ENCODE results near the gene GSTM2.

GSTM2 gene

DNA sequence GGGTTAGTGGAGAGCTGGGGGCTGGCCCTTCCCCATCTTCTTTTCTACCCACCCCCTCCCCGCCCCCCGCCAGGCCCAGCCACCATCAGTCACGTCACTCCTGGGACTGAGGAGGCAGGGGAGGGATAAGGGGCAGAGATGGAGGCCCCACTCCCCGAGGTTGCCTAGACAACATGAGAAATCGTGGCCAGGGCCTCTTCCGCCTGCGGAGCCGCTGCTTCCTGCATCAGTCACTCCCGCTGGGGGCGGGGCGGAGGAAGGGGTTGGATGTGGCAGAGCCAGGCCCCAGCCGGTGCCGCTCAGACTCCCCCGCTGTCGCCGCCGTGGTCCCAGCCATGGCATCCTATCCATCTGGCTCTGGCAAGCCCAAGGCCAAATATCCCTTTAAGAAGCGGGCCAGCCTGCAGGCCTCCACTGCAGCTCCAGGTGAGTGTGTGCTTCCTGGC is 47.0 kb upstream of the GSTM2 start (continued):
- TF ChIP-seq ZBTB1 (tag by site-specific recombination; IDR thresholded peaks at IDR 0.05) (no peak), ZFP3 (tag by site-specific recombination; IDR thresholded peaks at IDR 0.05; ENCODE audit: low read depth) (no peak), ZNF561 (tag by site-specific recombination; IDR thresholded peaks at IDR 0.05; ENCODE audit: borderline replicate concordance) (no peak), ZXDB (tag by site-specific recombination; IDR thresholded peaks at IDR 0.05) (peak; percentile 64; the same call in 1 of the 2 replicates), ZNF473 (tag by site-specific recombination; IDR thresholded peaks at IDR 0.05) (no peak), BCL11A (tag by site-specific recombination; IDR thresholded peaks at IDR 0.05; ENCODE audit: low read depth) (no peak), ZNF174 (tag by site-specific recombination; IDR thresholded peaks at IDR 0.05) (no peak), ZNF510 (tag by site-specific recombination; IDR thresholded peaks at IDR 0.05; ENCODE audit: insufficient replicate concordance) (no peak), SP7 (tag by site-specific recombination; IDR thresholded peaks at IDR 0.05) (no peak; the same call in 1 of the 2 replicates), RBAK (tag by site-specific recombination; IDR thresholded peaks at IDR 0.05) (no peak), ZNF423 (tag by site-specific recombination; IDR thresholded peaks at IDR 0.05) (no peak), ZNF341 (tag by site-specific recombination; IDR thresholded peaks at IDR 0.05; ENCODE audit: low read depth) (peak; percentile 76), SCRT2 (tag by site-specific recombination; IDR thresholded peaks at IDR 0.05) (no peak), ZNF10 (tag by site-specific recombination; IDR thresholded peaks at IDR 0.05) (no peak), ZSCAN23 (tag by site-specific recombination; IDR thresholded peaks at IDR 0.05) (no peak), ZNF133 (tag by site-specific recombination; IDR thresholded peaks at IDR 0.05) (no peak), ZNF416 (tag by site-specific recombination; IDR thresholded peaks at IDR 0.05) (no peak), ZNF211 (tag by site-specific recombination; IDR thresholded peaks at IDR 0.05; ENCODE audit: low read depth) (no peak)
- TF ChIP-seq, protein P1, sequence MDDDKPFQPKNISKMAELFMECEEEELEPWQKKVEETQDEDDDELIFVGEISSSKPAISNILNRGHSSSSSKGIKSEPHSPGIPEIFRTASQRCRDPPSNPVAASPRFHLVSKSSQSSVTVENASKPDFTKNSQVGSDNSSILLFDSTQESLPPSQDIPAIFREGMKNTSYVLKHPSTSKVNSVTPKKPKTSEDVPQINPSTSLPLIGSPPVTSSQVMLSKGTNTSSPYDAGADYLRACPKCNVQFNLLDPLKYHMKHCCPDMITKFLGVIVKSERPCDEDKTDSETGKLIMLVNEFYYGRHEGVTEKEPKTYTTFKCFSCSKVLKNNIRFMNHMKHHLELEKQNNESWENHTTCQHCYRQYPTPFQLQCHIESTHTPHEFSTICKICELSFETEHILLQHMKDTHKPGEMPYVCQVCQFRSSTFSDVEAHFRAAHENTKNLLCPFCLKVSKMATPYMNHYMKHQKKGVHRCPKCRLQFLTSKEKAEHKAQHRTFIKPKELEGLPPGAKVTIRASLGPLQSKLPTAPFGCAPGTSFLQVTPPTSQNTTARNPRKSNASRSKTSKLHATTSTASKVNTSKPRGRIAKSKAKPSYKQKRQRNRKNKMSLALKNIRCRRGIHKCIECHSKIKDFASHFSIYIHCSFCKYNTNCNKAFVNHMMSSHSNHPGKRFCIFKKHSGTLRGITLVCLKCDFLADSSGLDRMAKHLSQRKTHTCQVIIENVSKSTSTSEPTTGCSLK (tag by site-specific recombination; IDR thresholded peaks at IDR 0.05), result no peak
- TF ChIP-seq, protein P2, sequence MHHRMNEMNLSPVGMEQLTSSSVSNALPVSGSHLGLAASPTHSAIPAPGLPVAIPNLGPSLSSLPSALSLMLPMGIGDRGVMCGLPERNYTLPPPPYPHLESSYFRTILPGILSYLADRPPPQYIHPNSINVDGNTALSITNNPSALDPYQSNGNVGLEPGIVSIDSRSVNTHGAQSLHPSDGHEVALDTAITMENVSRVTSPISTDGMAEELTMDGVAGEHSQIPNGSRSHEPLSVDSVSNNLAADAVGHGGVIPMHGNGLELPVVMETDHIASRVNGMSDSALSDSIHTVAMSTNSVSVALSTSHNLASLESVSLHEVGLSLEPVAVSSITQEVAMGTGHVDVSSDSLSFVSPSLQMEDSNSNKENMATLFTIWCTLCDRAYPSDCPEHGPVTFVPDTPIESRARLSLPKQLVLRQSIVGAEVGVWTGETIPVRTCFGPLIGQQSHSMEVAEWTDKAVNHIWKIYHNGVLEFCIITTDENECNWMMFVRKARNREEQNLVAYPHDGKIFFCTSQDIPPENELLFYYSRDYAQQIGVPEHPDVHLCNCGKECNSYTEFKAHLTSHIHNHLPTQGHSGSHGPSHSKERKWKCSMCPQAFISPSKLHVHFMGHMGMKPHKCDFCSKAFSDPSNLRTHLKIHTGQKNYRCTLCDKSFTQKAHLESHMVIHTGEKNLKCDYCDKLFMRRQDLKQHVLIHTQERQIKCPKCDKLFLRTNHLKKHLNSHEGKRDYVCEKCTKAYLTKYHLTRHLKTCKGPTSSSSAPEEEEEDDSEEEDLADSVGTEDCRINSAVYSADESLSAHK (tag by site-specific recombination; IDR thresholded peaks at IDR 0.05), result no peak
- TF ChIP-seq, protein P3, sequence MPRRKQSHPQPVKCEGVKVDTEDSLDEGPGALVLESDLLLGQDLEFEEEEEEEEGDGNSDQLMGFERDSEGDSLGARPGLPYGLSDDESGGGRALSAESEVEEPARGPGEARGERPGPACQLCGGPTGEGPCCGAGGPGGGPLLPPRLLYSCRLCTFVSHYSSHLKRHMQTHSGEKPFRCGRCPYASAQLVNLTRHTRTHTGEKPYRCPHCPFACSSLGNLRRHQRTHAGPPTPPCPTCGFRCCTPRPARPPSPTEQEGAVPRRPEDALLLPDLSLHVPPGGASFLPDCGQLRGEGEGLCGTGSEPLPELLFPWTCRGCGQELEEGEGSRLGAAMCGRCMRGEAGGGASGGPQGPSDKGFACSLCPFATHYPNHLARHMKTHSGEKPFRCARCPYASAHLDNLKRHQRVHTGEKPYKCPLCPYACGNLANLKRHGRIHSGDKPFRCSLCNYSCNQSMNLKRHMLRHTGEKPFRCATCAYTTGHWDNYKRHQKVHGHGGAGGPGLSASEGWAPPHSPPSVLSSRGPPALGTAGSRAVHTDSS (tag by site-specific recombination; IDR thresholded peaks at IDR 0.05), result no peak
- TF ChIP-seq, protein P4, sequence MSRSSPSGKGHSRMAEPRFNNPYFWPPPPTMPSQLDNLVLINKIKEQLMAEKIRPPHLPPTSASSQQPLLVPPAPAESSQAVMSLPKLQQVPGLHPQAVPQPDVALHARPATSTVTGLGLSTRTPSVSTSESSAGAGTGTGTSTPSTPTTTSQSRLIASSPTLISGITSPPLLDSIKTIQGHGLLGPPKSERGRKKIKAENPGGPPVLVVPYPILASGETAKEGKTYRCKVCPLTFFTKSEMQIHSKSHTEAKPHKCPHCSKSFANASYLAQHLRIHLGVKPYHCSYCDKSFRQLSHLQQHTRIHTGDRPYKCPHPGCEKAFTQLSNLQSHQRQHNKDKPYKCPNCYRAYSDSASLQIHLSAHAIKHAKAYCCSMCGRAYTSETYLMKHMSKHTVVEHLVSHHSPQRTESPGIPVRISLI (tag by site-specific recombination; IDR thresholded peaks at IDR 0.05), result no peak

Data from HEK293 (cell line).